Stomach (tissue), 4 donors: ENCODE measurements around the gene FOXL2.

ENCODE experiments used
- POLR2A ChIP-seq, 4 donors: fragments of 450-650 bp; IDR thresholded peaks; one replicate each; pipeline ENCODE4 v1.6.1; 2016; ENCODE audit warnings: antibody characterized with exemption in 4 of 4, control low read depth in 2 of 4, mild to moderate bottlenecking in 1 of 4, moderate library complexity in 1 of 4
- POLR2AphosphoS5 ChIP-seq, 3 donors: sonication (generic); formaldehyde crosslinking; IDR thresholded peaks; one replicate each; pipeline ENCODE4 v1.6.1; 2016; ENCODE audit warnings: antibody characterized with exemption in 3 of 3
- TF ChIP-seq, protein P1 (sequence below), 7 experiments: fragments of 450-650 bp in 4 of 7; fragments of 200-600 bp in 3 of 7; sonication (generic) in 3 of 7; IDR thresholded peaks; one replicate each; pipeline ENCODE4 v1.5.1; 2016 to 2019; ENCODE audit warnings: antibody characterized with exemption in 7 of 7, control low read depth in 2 of 7, mild to moderate bottlenecking in 1 of 7

DNA sequence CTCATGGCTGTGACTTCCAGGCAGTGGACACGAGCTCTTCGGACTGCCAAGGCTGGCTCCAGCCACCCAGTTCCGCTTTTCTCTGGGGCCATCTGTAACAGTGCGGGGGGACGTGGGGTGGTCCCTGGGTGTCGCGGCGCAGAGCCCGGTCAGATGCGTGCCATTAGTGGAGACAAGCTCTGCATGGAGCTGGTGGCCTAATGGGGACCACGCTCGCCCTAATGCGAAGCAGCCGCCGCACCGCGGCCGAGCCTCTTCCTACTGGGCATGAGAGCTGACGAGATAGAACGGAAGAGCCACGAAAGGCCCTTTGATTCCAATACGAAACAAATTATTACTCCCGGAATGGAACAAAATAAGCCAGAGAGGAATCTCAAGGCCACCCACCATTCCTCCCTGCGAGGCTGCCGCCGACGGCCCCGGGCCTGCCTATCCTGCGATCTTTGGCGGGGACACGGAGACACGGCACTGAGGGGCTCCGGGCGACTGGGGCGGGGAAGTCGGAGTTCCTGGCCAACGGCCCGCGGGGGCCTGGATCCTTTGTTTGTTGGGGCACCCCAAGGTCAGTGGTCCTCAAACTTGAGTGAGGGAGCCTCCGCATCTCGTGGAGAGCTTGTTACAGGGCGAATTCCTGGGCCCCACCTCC lies 18.1 kb downstream of the FOXL2 start:
- TF ChIP-seq, protein P1, sequence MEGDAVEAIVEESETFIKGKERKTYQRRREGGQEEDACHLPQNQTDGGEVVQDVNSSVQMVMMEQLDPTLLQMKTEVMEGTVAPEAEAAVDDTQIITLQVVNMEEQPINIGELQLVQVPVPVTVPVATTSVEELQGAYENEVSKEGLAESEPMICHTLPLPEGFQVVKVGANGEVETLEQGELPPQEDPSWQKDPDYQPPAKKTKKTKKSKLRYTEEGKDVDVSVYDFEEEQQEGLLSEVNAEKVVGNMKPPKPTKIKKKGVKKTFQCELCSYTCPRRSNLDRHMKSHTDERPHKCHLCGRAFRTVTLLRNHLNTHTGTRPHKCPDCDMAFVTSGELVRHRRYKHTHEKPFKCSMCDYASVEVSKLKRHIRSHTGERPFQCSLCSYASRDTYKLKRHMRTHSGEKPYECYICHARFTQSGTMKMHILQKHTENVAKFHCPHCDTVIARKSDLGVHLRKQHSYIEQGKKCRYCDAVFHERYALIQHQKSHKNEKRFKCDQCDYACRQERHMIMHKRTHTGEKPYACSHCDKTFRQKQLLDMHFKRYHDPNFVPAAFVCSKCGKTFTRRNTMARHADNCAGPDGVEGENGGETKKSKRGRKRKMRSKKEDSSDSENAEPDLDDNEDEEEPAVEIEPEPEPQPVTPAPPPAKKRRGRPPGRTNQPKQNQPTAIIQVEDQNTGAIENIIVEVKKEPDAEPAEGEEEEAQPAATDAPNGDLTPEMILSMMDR (IDR thresholded peaks at IDR 0.05): no peak
- TF ChIP-seq POLR2A (IDR thresholded peaks at IDR 0.05): no peak
- TF ChIP-seq POLR2AphosphoS5 (IDR thresholded peaks at IDR 0.05): no peak
